D341Med (cell line): Measurements from ENCODE around the gene PRIM2.
"Not testable (repeated sequence)": the region's sequence is repeated elsewhere in the genome, so short reads cannot be mapped to it uniquely, and the experiment has no call there.

Experiments
- DNase-seq: peaks from one replicate; pipeline ENCODE4 v3.0.0; 2012; ENCODE audit warnings: low spot score

PRIM2 gene

DNA sequence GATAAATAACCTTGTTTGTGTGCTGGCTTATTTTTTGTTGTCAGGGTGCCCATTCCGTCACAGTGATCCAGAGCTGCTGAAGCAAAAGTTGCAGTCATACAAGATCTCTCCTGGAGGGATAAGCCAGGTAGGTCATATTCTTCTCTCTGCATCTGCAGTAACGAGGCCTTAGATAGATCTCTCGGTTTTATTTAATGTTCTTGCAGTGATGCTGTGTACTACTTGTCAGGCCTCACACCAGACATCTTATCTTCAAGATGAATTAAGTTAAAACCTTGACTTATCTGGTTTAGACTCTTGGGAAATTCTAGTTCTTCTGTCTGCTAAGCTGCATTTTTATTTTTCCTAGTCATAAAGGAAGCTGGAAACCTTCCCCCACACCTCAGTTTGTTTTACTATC lies 288.9 kb downstream of the PRIM2 start:
- DNase-seq, result not testable (repeated sequence)

DNA sequence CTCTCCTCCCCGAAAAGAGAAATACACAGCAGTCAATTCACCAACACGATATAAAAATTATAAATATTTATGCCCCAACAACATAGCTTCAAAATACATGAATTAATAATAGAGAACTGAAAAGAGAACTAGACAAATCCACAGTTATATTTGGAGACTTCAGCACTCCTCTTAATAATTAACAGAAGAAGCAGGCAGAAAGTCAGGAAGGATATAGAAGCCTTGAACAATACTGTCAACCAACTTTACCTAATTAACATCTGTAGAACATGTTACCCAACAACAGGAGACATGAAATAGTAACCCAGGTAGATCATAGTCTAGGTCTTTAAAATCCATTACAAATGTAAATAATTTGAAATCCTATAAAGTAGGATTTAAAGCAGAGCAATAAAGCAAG lies 293.2 kb downstream of the PRIM2 start:
- not testable (repeated sequence) for DNase-seq

DNA sequence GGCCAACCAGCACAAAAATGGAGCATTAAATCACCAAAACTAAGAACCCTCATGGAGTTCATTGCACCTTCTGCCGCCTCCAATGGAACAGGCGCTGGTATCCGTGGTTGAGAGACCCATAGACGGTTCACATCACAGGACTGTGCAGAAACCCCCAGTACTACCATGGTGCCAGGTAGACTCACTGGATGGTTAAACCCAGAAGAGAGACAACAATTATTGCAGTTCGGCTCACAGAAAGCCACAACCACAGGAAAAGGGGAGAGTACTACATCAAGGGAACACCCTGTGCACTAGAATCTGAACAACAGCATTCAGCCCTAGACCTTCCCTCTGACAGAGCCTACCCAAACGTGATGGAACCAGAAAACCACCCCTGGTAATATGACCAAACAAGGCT lies 301.5 kb downstream of the PRIM2 start:
- DNase-seq, result not testable (repeated sequence)

DNA sequence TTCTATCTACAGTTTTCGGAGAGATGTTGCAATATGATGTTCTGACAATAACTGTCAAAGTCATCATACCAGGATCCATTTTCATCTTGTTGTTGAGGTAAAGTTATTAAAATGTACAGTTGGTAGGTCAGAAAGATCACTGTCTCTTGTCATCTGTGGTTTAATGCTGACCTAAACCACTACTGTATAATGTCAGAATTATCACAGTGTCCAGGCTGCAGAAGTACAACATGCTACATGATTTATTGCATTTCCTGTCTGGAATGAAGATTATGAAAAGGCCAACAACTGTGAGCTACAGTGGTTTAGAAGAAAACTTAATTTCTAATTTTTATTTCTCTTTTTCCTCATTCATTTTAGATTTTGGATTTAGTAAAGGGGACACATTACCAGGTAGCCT lies 314.3 kb downstream of the PRIM2 start:
- not testable (repeated sequence) for DNase-seq

DNA sequence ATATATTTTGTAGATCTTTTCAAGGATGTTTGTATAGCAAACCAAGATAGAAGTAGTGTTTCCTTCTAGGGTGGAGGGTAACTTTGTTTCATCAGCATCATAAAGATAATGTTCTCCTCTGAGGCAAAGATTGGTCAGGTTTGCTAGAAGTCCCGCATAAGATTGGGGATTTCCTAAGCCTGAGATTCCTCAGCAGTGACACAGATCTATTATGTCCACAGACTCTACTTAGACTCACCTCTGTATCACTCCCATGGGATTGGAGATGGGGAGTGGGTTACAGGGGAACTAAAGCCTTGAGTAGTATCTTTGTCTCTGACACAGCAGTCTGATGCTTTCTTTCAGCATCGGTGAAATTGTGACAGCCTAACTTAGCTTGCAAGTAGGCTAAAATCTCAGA lies 341.1 kb downstream of the PRIM2 start:
- not testable (repeated sequence) for DNase-seq

DNA sequence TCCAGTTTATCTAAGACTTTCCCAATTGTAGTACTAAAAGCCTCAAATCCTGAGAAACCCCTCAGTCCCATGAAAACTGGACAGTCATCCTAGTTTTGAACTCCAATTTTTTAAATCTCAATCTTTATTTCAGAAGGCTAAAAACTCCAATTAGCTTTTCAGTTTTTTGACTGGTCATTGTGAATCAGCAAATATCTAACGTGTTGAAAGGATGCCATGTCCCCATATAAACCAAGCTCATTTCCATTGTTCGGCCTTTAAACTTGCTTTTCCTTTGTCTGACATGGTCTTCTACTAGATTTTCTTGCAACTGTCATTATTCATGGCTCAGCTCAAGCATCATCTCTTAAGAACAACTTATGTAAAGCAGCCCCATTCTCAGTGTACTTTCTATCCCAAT lies 342.4 kb downstream of the PRIM2 start:
- DNase-seq, result not testable (repeated sequence)

DNA sequence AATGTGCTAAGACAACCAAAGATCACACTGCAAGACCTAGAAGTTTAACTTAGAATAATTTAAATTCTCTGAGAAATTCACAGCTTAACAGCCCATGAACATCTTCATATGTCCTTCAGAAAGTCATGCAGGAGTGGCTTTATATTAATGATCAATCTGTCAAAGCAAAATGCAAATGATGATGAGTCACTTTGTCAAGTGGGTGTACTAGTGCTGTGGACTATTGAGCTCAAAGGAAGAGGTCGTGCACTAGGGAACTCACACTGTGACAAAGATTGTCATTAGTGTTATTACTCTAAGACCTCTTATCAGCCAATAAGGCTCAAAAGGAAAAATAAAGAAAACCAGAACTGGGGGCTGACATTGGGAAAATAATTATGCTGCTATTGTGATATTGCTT lies 343.5 kb downstream of the PRIM2 start:
- not testable (repeated sequence) for DNase-seq

DNA sequence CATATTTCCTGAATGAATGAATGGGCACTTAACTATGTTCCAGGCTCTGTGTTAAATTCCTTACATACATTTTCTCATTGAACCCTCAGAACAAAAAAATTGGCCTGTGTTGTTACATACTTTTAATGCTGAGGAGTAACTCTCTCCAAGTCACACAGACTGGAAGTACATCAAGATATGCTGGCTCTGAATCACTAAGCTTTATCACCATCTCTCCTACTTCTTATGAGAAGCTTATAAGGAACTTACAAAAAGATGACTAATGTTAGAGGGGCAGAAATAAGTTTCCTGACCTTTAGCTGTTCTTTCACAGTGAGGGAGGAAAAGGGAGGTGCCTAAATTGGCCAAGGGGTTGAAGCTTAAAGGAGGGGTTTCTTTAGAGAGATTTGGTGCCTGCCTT lies 350.7 kb downstream of the PRIM2 start:
- not testable (repeated sequence) for DNase-seq

DNA sequence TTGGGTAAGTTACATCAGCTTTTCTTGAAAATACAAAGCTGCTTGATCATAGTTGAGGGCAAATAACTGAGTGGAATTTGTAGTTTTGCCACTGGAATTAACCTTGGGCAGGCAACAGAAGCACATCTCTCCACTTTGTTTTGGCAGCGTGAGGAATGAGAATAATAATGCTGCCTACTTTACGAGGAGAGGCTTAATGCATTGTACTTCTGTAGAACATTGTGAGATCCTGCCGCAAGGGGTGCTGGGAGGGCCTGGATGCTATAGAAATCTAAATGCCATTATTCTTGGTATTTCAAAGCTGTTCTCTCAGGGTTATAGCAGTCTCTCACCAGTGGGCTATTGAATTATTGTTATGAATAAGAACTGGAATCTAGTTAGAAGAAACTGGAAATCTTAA lies 353.8 kb downstream of the PRIM2 start:
- DNase-seq, result not testable (repeated sequence)

DNA sequence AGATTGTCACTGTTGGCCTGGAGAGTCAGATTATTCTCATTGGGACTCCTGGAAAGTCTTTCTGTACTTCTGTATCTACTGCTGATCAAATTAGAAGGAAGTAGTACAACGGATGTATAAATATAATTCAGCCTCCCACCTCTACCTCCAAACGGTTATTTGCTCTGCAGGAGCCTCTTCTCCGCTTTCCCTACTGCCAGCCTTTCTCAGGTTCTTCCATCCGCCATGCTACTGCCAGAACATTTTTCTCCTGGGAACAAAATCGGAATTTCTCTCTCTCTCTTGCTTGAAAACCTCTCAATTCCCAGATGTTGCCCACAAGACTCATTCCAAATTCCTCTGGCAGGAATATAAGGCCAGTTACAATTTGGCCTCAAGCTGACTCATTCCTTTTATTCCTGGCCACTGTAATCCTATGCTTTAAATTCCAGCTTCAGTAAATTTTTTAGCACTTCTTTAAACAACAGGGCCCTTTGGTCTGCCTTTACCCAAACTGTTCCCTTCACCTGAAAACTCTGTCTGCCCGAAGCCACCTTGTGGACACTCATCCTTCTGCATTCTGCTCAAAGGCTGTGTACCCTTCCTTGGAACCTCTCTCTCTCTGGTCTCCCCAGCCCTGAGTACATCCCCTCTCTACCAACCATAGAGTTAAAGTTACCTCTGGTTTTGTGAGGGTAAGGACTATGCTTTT lies 354.7 kb downstream of the PRIM2 start:
- not testable (repeated sequence) for DNase-seq

DNA sequence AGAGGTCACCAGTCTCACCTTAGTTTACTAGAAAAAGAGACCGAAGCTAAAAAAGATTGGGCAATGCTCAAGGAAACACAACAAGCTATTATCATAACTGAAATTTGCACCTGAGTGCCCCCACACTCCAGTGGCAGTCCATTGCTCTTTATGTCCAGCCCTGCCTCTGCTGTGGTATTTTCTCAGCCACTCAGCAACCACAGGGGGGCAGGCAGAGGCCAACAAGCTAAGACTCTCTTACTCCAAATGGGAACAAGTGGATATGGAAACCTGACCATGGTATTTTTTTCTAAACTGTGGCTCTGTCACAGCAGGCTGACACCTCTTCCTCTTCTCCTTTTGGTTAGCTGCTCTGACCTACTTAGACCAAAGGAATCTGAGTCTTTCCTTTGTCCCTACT lies 355.9 kb downstream of the PRIM2 start:
- not testable (repeated sequence) for DNase-seq

DNA sequence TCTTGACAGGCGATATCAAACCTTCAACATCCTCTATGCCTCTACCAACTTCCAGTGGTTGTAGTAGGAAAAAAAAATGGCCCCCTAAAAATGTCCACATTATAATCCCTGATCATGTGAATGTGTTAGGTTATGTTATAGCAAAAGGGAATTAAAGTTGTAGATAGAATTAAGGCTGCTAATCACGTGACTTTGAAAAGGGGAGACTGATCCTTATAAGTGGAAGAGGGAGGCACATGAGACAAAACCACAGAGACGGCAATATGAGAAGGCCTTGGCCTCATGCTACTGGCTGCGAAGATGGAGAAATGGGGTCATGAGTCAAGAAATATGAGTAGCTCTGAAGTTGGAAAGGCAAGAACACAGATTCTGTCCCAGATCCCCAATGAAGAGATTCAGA lies 358.0 kb downstream of the PRIM2 start:
- DNase-seq, result not testable (repeated sequence)

DNA sequence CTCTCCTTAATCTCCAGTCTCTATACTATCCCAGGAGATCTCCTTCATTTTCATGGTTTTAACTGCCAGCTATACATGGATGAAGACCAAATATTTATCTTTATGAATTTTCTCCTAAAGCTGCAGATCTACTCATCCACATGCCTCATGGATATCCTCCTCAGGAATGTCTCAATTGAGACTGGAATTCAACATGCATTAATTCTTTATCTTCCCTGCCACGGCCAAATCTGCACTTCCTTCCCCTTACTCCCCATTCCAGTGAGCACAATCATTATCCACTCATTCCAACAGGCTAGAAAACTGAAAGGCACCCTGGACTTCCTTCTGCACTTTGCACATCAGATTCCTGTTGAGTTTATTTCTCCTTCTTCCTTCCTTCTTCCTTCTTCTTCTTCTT lies 379.0 kb downstream of the PRIM2 start:
- DNase-seq, result not testable (repeated sequence)
